Muscle of back (tissue), 11 donors: ENCODE data around the gene STAT4. TPM values are rescaled to one million over a fixed set of nuclear protein-coding genes. Genes with fewer than 3 reads are reported as not detected.
A peak's percentile ranks its signal among the peaks of the same experiment; 100 is the strongest.

Experiments
- DNase-seq, 3 donors: peaks; one replicate each; pipeline versions ENCODE4 v3.0.0 to v3.0.0-alpha.2; 2013
- polyA plus RNA-seq, 10 donors: library from polyadenylated mRNA; unstranded; fragments of 120-200 nt; gene quantifications; one replicate each; pipeline ENCODE4 v1.2.1, GENCODE V29; 2013; ENCODE audit not compliant: insufficient read length in 10 of 10

STAT4 gene
- polyA plus RNA-seq, 10 donors, result 0.47 to 3.7 (median 1.8) TPM

DNA sequence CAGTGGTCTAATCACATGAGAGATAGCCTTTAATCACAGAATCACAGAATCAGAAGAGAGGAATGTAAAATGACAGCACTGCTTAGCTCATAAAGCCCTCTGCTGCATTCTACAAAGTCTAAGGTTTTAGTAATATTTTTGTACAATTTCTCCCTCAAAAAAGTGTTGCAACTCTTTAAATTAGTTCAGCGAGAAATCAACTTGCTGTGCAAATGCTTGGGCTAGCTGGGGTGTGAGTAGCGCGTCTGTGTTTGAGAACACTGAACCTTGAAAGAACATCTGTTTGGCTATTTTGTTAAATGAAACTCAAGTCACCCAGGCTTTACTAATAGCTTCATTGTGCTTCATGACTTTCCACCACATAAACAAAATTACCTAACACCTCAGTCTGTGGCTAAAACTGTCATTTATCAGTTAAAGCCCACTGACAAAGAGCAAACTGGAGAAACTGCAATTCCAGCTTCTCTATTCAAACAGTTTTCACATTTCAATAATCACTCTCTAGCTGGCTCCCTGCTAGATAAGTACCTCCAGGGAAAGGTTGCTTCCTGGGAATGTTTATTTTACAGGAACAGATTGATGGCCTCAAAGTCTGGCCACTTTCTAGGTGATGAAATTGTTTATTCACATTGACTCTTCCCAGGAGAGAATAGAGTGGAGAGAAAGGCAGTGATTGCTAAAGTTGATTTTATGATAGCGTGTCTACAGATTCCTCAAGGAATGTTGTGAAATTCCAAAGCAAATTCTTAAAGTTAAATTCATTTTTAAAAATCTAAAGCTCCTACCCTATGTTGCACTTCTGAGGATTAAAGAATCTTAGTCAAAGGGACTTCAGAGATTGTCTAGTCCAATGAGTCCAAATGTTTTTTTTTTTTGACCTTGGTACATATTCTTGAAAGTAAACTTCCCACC, 100.8 kb downstream of the STAT4 start:
- peak; percentile 67 to 93 (median 85) for DNase-seq

DNA sequence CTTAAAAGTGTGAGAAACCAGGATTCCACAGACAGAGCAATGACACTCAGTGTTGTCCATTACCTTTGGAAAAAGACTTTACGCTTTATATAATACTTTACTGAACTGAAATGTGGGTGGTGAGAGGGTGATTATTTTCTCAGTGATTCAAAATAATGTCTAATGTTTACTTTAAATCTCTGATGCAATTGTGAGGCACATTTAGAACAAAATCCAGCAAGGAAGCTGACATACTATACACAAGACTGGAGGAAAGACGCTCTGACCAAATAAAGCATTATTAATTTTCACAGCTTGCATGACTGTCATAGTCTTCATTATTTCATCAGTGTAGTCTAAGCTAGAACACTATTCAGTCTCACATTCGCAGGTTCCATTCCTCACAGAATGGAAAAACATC, 102.7 kb downstream of the STAT4 start:
- DNase-seq, result peak in 1 of 3 donors; percentile 39

DNA sequence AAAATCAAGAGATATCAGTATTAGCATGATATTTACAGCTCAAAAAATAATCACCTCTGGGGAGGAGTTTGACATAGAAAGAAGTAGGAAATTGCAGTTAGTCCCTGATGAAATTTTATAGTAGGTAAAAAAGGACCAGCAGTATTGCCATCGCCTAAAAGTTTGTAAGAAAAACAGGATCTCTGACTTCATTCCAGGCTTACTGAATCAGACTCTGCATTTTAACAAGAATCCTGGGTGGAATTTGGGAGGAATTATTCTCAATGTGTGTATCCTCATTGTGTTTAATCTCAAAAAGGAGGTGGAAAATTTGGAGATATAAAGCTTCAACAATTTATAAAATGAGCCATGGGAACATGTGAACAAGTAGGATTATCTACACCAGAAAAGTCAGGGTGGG, 105.7 kb downstream of the STAT4 start:
- no peak for DNase-seq

DNA sequence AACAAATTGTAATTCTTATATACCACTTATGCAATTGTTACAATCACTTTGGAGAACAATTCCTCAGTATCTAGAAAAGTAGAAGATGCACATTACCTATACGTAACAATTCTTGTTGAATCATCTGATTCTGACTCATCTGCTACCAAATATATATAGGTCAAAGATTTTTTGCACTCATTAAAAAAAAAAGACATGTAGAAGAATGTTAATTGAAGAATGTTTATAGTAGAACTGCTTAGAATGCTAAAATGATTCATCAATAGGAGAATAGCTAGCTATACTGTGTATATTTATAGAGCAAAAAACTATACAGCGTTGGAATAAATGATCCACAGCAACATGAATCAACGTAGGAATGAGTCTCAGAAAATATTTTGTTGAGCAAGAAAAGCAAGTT, 107.4 kb downstream of the STAT4 start:
- peak in 1 of 3 donors; percentile 74 for DNase-seq

DNA sequence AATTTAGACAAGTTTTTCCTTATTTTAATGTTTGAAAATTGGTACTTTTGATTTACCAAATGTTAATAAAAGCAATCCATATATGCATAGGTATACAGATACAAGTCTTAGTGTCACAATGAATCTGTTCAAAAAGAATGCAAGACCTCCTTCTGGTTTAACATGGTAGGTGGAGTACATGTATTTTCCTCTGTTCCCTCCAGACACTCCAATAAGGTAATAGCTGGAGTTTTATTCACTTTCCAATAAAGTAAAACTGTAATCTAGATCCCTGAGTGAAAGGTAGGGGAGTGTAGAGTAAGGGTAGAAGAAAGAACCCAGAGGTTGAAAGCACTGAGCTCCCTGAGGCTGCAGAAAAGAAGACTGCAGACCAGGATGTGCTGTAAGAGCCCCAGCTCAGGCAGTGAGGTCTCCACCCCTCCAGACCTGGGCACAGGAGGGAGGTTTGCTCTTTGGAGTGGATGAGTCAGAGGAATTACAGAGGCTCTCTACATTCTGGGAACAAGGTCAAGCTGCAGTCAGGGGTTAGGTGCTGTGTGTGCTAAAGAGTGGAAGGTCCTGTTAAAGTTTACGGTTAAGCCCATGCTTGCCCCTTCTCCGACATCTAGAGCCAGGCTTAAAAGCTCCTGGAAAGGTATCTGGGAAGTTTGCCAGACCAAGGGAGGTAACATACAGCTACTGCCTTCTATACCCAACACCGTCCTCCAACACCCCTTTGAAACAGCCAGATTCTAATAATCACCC, 109.2 kb downstream of the STAT4 start:
- DNase-seq, result no peak

DNA sequence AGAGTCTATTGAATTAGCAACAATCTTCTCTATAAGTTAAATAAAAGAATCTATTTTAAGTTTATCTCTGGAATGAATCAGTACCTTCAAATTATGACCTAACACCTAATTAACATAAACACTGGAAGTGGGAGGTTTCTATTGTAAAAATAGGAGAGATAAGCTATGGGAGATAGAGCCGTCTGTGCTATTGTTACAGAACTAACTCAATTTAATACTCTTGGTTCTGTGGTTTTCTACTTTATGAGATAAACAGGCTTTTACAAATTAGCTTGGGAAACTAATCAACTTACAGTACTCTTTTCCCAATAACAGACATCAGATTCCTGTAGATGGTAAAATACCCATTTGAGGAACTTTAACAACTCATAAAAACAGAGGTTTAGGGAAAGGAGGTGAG, 111.2 kb downstream of the STAT4 start:
- no peak for DNase-seq

DNA sequence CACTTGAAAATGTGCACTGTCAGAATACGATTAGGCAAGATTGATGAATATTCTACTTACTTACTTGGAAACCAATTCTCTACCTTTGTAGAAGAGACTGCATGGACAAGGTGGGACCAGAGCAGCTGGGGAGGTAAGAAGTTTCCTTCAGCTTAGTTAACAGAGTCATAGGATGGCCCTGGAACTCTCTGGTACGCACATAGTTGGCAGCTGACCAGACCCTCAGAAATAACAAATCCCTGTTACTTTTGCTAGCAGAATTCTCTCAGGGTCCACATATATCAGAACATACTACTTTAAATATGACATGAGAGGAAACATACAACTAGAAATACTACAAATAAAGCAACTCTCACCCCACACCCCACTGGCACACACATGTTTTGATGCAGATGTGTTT, 112.1 kb downstream of the STAT4 start:
- no peak for DNase-seq

DNA sequence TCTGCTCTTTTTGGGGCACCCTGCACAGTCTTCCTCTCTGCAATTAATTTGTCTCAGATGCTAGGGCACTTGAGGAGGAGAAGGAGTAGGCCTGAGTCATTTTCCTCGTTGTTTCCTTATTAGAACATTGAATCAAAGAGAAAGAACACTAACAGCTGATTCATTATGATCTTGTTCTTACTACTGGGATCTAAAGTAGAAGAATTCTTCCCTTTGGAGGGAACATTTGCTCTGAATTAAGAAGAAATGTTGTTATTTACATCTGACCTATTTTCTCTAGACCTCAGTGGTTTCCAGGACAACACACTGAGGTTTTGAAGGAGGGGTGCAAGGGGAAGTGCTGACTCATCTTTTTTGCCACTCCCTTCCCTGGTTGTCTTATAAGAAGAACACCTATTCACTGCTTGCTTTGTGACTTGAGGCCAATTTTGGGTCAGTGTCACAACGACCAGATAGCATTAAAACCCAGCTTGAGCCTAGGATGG, 112.5 kb downstream of the STAT4 start:
- DNase-seq, result peak in 1 of 3 donors; percentile 53

DNA sequence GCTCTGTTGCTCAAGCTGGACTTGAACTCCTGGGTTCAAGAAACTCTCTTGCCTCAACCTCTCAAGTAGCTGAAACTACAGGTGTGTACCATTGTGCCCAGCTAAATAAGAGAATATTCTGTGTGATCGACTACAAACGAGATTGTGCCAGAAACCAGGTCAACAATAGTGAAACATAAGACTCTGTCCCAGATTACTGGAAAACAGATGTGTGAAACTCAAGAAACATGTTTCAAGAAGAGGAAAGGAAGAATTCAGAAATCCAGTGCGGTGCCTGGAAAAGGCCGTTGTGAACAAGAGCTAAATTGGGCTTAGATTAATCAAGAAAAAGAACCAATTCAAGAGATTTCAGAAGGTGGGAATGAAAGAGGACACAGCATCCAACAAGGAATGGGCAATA, 113.4 kb downstream of the STAT4 start:
- no peak for DNase-seq

DNA sequence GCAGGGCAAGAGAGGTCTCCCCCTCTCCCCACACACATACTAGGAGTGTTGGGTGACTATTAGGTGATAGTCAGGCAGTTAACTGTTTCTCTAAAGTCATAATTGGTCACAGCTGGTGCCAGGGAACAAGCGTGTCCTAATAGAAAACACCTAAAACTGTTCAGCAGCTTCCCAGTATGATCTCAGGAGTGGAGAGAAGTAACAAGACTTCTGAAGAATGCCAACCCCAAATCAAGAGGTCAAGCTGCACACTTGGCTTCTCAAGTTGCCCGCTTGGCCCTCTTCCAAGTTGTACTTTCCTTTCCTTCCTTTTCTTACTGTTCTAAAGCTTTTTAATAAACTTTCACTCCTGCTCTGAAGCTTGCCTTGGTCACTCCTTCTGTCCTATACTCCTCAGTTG, 114.4 kb downstream of the STAT4 start:
- DNase-seq, result no peak

DNA sequence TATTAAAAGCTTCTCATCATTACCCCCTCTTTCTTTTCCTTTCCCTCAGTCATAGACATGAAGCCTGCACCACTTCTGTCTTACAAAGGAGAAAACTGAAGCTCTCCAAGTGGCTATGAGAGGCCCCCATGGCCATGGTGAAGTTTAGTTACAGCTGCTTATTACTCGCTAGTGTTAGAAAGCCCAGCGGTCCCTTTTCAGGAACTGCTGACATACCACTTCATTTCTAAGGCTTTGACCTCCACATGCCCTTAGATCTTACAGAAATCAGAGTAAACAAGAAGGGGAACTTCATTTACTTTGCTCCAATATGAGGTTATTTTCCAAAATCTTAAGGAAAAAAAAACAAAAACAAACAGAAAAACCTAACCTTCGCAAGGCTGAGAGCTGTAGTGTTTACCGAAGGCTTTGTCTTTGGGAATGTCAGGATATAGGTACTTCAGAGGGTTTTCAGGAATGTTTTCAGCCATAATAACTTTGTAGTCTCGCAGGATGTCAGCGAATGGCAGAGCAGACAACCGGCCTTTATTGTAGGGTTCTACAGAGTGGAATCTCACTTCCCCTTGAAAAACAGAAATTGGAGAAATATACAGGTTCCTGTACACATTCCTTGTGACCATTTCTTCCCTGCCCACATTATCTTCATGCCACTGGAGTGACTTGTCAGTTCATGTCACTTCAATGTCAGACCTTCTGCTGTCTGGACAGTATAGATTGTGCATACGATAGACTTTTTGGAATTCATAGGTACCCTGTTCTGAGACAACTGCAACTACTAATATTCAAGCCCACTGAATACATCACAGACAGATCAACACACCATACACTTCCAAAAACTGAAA, 118.0 kb downstream of the STAT4 start:
- DNase-seq, result peak in 1 of 3 donors; percentile 31

DNA sequence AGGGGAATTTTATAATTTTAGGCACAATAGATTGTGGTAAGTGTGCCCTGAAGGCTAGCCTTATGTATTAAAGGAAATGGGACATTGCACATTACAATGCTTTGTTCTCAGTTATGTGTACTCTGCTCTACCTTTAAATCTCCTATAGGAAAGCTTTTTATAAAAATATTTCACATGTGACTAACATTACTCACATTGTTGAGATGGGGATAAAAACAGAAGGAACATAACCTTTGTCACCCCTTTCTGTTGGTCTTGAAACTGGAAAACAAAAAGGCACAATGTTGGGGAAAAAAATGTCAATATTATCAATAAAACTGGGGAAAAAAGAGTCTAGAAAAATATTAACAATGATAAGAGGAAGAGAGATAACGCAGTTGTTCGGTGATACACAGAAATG, 119.5 kb downstream of the STAT4 start:
- no peak for DNase-seq

DNA sequence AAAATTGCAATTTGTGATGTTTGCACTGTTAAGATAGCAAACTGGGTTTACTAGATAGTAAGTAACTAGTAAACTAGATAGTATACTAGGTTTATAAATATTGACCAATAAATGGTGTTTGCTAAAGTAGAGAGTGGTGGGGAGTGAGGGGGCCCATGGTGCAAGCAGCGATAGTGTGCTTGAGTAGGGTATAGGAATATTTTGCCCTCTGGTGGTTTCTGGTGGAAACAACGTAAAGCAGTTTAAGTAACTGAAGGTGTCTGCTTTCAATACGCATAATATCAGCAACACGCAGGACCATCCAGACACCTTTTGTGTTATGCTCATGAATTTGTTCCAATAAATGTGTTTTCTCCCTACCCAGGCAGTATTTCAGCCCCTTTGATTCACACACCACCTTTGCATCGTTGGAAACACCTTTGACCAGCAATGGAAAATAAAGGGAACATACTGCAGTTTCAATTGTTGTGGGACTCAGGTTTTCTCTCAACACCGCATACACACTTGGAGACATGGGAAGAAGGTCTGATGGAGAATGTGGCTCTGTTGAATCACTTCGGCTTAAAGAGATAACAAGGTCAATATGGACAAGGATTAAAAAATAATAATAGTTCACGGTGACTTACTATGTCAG, 120.2 kb downstream of the STAT4 start:
- DNase-seq, result peak in 2 of 3 donors; percentile 17 to 55

DNA sequence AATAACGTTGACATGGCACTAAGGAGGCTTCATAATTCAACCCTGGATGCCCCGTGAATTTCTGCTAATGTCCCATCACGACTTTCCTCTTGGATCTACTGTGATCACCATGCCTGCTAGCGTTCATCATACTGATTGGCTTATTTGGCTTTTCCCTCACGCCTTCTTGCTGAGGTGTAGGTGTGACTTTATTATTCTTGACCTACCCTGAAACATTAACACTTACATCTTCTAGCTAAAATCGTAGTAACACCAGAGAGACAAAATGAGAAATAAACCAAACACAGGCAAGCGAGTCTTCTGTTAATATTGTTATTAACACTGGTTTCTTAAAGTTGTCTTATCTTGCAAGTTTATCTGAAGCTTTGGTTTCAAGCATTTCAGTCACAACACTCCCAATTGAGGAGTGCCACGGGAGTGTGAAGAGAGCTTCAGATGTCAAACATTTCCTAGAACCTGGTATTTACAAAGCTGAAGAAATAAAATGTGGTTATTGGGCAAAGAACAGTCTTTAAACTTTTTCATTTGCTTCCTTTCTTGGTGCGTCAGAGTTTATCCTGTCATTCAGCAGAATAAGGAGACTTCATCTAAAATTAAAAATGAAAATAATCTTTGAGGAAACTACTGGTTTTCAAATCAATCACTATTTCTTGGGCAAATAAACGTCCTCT, 121.4 kb downstream of the STAT4 start:
- no peak for DNase-seq

DNA sequence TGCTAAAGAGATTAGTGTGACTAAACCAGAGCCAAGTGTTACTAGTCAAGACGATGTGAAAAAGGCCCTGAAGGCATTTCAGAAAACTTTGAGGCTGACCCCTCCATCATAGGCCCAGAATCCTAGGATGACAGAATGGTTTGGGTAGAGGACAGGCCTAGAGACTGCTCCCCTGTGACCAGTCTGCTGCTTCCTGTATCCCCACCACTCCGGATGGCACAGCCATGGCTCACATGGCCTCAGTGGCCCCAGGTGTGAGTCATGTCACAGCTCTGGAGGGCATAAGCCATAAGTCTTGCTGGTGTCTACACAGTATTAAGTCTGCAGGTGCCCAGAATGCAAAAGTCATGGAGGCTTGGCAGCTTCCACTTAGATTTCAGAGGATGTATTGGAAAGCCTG, 124.4 kb downstream of the STAT4 start:
- DNase-seq, result no peak

DNA sequence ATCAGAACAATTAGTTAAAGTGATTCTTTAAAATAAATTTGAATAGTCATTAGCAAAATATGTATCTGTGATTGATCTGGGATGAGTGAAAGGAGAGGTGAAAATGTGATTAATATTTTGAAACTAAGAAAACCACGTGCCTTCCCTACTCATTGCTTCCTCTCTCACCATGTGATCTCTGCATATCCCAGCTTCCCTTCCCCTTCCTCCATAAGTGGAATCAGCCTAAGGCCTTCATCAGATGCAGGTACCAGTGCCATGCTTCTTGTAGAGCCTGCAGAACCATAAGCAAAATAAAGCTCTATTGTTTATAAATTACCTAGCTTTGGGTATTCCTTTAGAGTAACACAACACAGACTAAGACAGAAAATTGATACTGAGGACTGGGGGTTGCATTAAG, 125.7 kb downstream of the STAT4 start:
- no peak for DNase-seq

DNA sequence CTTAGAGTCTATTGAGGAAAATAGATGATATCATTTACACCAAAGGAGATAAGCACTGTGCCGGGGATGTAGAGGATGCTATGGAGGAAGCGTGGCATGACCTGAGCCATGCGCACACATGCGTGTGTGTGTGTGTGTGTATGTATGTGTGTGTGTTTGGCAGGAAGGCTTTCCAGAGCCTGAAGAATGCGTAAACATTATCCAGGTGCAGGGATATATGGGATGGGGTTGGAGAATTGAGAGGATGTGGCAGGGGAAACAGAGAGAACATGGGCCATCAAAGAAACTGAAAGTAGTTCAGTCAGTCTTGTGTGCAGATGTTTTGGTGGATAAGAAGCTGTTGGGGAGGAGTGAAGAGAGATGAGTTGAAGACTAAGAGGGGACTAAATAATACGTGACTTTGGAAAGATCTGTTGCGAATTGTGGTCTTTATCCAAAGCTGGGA, 127.5 kb downstream of the STAT4 start:
- no peak for DNase-seq

DNA sequence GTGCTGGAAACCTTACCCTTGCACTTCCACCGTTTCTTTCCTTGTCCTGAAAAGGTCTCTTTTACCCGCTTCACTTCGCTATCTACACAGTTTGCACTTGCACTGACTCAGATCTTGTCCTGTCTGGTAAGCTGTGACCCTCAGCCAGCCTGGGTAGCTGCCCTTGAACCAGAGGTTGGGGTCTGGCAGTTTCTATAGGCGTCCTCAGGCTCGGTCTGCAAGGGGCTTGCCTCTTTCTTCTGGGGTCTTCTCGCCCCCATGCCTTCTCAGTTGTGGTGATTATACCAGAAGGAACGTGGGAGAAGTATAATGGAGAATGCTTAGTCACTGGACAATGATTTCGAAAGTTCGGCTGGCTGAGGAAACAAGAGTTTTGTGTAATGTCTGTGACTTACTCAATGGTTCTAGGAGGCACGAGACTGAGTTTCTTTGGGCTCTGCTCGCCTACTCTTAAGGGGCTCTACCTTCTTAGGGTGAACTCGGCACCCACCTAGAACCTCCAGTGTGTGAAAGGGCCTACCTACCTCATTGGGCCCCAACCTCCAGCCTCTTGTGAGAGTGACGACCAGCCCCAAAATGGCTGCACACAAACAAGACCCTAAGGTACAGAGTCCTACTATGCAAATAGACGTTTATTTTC, 129.9 kb downstream of the STAT4 start:
- DNase-seq, result peak in 2 of 3 donors; percentile 65 to 70

DNA sequence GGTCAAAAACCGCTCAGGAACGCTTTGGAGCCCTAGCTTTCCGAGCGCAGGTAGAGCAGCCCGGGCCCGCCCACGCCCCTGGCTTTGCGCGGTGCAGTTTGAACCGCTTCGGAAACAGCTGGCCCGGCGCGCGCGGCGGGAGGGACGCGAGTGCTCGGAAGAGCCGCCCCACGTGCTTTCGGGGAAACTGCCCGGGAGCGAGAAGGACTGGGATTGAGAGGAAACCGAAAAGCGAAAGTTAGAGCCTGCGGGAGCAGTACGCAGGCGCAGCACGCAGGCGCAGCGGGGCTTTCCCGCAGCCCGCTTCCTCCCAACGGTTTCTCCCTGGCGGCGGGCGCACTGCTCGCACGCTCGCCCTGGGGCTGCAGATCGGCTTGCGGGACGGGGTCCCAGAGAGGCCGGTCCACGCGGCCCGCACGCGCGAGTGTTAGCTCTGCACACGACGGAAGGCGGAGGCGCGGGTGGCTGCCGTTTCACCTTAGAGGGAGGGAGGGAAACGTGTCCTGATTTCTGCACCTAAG, 130.5 kb downstream of the STAT4 start:
- peak; percentile 97 to 99 (median 99) for DNase-seq

DNA sequence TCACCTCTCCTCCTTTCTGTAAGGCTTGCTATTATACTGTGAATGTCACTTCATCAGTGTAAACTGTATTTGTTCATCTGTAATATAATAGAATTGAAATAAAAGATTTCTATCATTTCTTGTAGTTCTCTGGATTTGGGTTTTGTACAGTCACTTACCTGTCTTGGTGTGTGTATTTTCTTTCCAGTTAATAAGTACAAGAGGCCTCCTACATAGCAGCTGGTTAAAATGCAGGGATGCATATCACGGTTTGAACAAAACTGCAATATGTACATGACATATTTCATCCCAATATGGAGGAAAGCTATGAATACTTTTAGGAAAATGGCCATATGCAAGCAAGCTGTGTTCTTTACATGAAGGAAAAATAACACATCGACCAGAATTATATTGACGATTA, 131.4 kb downstream of the STAT4 start:
- no peak for DNase-seq
